Activated naive CD8-positive, alpha-beta T cell treated with anti-CD3 and anti-CD28 coated beads, Interleukin-2, amount 10 ng/mL, durations not matched to agents 7 days and 5 days (primary cell): ENCODE results near the gene POLR3K. TPM values are rescaled to one million over a fixed set of nuclear protein-coding genes. Genes with fewer than 3 reads are reported as not detected.

Experiments
- ATAC-seq: fragments of 150-1000 bp; cut with Tn5 transposase; one replicate; pipeline ENCODE4 v1.10.0; 2021; ENCODE audit warnings: low read depth, moderate library complexity
- POLR2A ChIA-PET: fragments of 350-600 bp; sonication (Branson Sonifier 250); formaldehyde crosslinking; loops from one replicate; lab custom pipeline; 2021; ENCODE audit warnings: antibody characterized with exemption; lab: Charles Lee
- DNase-seq: peaks from one replicate; pipeline ENCODE4 v3.0.0; 2021
- H3K27ac Mint-ChIP-seq: one replicate; pipeline ENCODE4 v1.8.0; 2022; ENCODE audit warnings: mild to moderate bottlenecking, mixed read lengths
- H3K27me3 Mint-ChIP-seq: one replicate; pipeline ENCODE4 v1.8.0; 2022; ENCODE audit warnings: mild to moderate bottlenecking, moderate library complexity, mixed read lengths
- H3K36me3 Mint-ChIP-seq: one replicate; pipeline ENCODE4 v1.8.0; 2021; ENCODE audit warnings: mild to moderate bottlenecking, mixed read lengths
- H3K4me1 Mint-ChIP-seq: one replicate; pipeline ENCODE4 v1.8.0; 2021; ENCODE audit warnings: mixed read lengths
- H3K4me3 Mint-ChIP-seq: one replicate; pipeline ENCODE4 v1.8.0; 2022; ENCODE audit warnings: mild to moderate bottlenecking, moderate library complexity, mixed read lengths
- H3K9me3 Mint-ChIP-seq: one replicate; pipeline ENCODE4 v1.8.0; 2021; ENCODE audit warnings: mixed read lengths
- total RNA-seq, 2 experiments: library from RNA; stranded (reverse); gene quantifications; one replicate each; pipeline ENCODE4 v1.2.3, GENCODE V29; 2021

The POLR3K gene
- total RNA-seq, 2 experiments from 2014 or later, result 29.2 to 30.1 TPM

- Mint-ChIP-seq H3K4me1 (peaks cover 19% of the 10 kb centered on the region), H3K27ac (peak overlapping the region; percentile 58), H3K9me3 (no peaks in the 10 kb centered on the region), H3K36me3 (peaks cover 6% of the 10 kb centered on the region), H3K4me3 (peak overlapping the region; percentile 73), H3K27me3 (peaks cover 28% of the 10 kb centered on the region)
- DNase-seq (no peak), ATAC-seq (no peak)
- POLR2A ChIA-PET, result interaction anchor here (0.9 to 1.6 kb wide), 5 partner anchors 9 to 38 kb away, joined by 3 to 10 read pairs (median 3); partner anchors contain the start of genes POLR3K and SNRNP25
Measured at GRCh38 chr16:76535-77272, 23.3 kb upstream of the POLR3K start.

GRCh38 chr16:75580-76501 lies 22.4 kb upstream of the POLR3K start:
- no peak for ATAC-seq

GRCh38 chr16:74747-75334 lies 21.4 kb upstream of the POLR3K start:
- no peak overlapping the region for H3K27ac Mint-ChIP-seq
- no peak for ATAC-seq
- no peak overlapping the region for H3K4me3 Mint-ChIP-seq

More at GRCh38 chr16:75580-76501, 22.4 kb upstream of the POLR3K start:
- peaks cover 36% of the 10 kb centered on the region for H3K27me3 Mint-ChIP-seq
- H3K4me1 Mint-ChIP-seq, result peaks cover 19% of the 10 kb centered on the region
- H3K9me3 Mint-ChIP-seq, result no peaks in the 10 kb centered on the region
- H3K4me3 Mint-ChIP-seq, result peak overlapping the region; percentile 73
- H3K27ac Mint-ChIP-seq, result no peak overlapping the region
- DNase-seq, result no peak
- peaks cover 6% of the 10 kb centered on the region for H3K36me3 Mint-ChIP-seq
- POLR2A ChIA-PET, result interaction anchor here (1.5 kb wide), 1 partner anchor 18 kb away, joined by 3 read pairs; no protein-coding TSS in a partner anchor

GRCh38 chr16:74051-74746 lies 20.8 kb upstream of the POLR3K start:
- POLR2A ChIA-PET, result interaction anchor here (1.5 kb wide), 1 partner anchor 16 kb away, joined by 3 read pairs; no protein-coding TSS in a partner anchor
- H3K4me3 Mint-ChIP-seq, result no peak overlapping the region
- H3K9me3 Mint-ChIP-seq, result no peaks in the 10 kb centered on the region
- H3K36me3 Mint-ChIP-seq, result peaks cover 3% of the 10 kb centered on the region
- H3K27me3 Mint-ChIP-seq, result peaks cover 43% of the 10 kb centered on the region
- ATAC-seq (no peak), DNase-seq (no peak)
- peaks cover 19% of the 10 kb centered on the region for H3K4me1 Mint-ChIP-seq
- H3K27ac Mint-ChIP-seq, result no peak overlapping the region

More at GRCh38 chr16:74747-75334, 21.4 kb upstream of the POLR3K start:
- Mint-ChIP-seq H3K27me3 (peaks cover 43% of the 10 kb centered on the region), H3K9me3 (no peaks in the 10 kb centered on the region), H3K36me3 (peaks cover 6% of the 10 kb centered on the region), H3K4me1 (peaks cover 19% of the 10 kb centered on the region)
- POLR2A ChIA-PET, result interaction anchor here (1.5 kb wide), 1 partner anchor 17 kb away, joined by 3 read pairs; no protein-coding TSS in a partner anchor
- DNase-seq, result no peak

- DNase-seq (no peak), ATAC-seq (peak; percentile 25)
- peak within 1 kb of the TSS; percentile 23 for H3K27ac Mint-ChIP-seq
- H3K36me3 Mint-ChIP-seq, result peaks cover 3% of the 10 kb centered on the region
- POLR2A ChIA-PET, result interaction anchor here (0.9 kb wide), 1 partner anchor 24 kb away, joined by 3 read pairs; no protein-coding TSS in a partner anchor
- H3K4me1 Mint-ChIP-seq, result peaks cover 16% of the 10 kb centered on the region
- no peaks in the 10 kb centered on the region for H3K9me3 Mint-ChIP-seq
- H3K4me3 Mint-ChIP-seq, result peak within 1 kb of the TSS; percentile 83
- H3K27me3 Mint-ChIP-seq, result peaks cover 45% of the 10 kb centered on the region
Measured at GRCh38 chr16:72561-73548, 19.4 kb upstream of the POLR3K start, which contains the start of gene RHBDF1. TSS of gene RHBDF1 (minus strand) at chr16:72631. CDS start at chr16:65015, 7,616 bp downstream.

GRCh38 chr16:71540-72401 lies 18.4 kb upstream of the POLR3K start:
- Mint-ChIP-seq H3K27me3 (peaks cover 46% of the 10 kb centered on the region), H3K4me3 (peak overlapping the region; percentile 25), H3K4me1 (peaks cover 11% of the 10 kb centered on the region), H3K27ac (no peak overlapping the region), H3K36me3 (peaks cover 3% of the 10 kb centered on the region), H3K9me3 (no peaks in the 10 kb centered on the region)
- no peak for ATAC-seq
- POLR2A ChIA-PET, result interaction anchor here (0.9 to 1.0 kb wide), 2 partner anchors 16 to 25 kb away, joined by 3 read pairs; no protein-coding TSS in a partner anchor
- no peak for DNase-seq

GRCh38 chr16:71210-71539 lies 17.8 kb upstream of the POLR3K start:
- H3K27me3 Mint-ChIP-seq, result peaks cover 46% of the 10 kb centered on the region
- ATAC-seq (no peak), DNase-seq (no peak)
- H3K27ac Mint-ChIP-seq, result no peak overlapping the region
- no peaks in the 10 kb centered on the region for H3K9me3 Mint-ChIP-seq
- H3K4me1 Mint-ChIP-seq, result peaks cover 5% of the 10 kb centered on the region
- H3K36me3 Mint-ChIP-seq, result peaks cover 3% of the 10 kb centered on the region
- no peak overlapping the region for H3K4me3 Mint-ChIP-seq
- POLR2A ChIA-PET, result interaction anchor here (1.0 kb wide), 1 partner anchor 15 kb away, joined by 3 read pairs; no protein-coding TSS in a partner anchor

GRCh38 chr16:69181-69580 lies 15.8 kb upstream of the POLR3K start:
- H3K4me1 Mint-ChIP-seq, result peaks cover 3% of the 10 kb centered on the region
- ATAC-seq (no peak), DNase-seq (no peak)
- POLR2A ChIA-PET, result interaction anchor here (1.3 kb wide), 1 partner anchor 28 kb away, joined by 4 read pairs; no protein-coding TSS in a partner anchor
- H3K27ac Mint-ChIP-seq, result no peak overlapping the region
- peaks cover 3% of the 10 kb centered on the region for H3K36me3 Mint-ChIP-seq
- H3K9me3 Mint-ChIP-seq, result no peaks in the 10 kb centered on the region
- no peak overlapping the region for H3K4me3 Mint-ChIP-seq
- H3K27me3 Mint-ChIP-seq, result peaks cover 34% of the 10 kb centered on the region

- Mint-ChIP-seq H3K4me1 (peaks cover 3% of the 10 kb centered on the region), H3K27me3 (peaks cover 24% of the 10 kb centered on the region), H3K4me3 (no peak overlapping the region), H3K36me3 (peaks cover 3% of the 10 kb centered on the region), H3K27ac (no peak overlapping the region), H3K9me3 (no peaks in the 10 kb centered on the region)
- ATAC-seq, result no peak
- POLR2A ChIA-PET, result interaction anchor here (1.3 to 1.5 kb wide), 2 partner anchors 9 to 29 kb away, joined by 3 to 4 read pairs; no protein-coding TSS in a partner anchor
- DNase-seq, result no peak
Measured at GRCh38 chr16:67884-68789, 14.7 kb upstream of the POLR3K start.

- DNase-seq (no peak), ATAC-seq (no peak)
- no peak overlapping the region for H3K27ac Mint-ChIP-seq
- H3K36me3 Mint-ChIP-seq, result no peaks in the 10 kb centered on the region
- peaks cover 20% of the 10 kb centered on the region for H3K27me3 Mint-ChIP-seq
- no peaks in the 10 kb centered on the region for H3K9me3 Mint-ChIP-seq
- no peaks in the 10 kb centered on the region for H3K4me1 Mint-ChIP-seq
- POLR2A ChIA-PET, result interaction anchor here (1.5 to 4.0 kb wide), 2 partner anchors 10 to 28 kb away, joined by 3 to 52 read pairs; no protein-coding TSS in a partner anchor
- no peak overlapping the region for H3K4me3 Mint-ChIP-seq
Measured at GRCh38 chr16:67183-67791, 13.9 kb upstream of the POLR3K start.
